ENCODE data around the gene PIAS4.

DNA sequence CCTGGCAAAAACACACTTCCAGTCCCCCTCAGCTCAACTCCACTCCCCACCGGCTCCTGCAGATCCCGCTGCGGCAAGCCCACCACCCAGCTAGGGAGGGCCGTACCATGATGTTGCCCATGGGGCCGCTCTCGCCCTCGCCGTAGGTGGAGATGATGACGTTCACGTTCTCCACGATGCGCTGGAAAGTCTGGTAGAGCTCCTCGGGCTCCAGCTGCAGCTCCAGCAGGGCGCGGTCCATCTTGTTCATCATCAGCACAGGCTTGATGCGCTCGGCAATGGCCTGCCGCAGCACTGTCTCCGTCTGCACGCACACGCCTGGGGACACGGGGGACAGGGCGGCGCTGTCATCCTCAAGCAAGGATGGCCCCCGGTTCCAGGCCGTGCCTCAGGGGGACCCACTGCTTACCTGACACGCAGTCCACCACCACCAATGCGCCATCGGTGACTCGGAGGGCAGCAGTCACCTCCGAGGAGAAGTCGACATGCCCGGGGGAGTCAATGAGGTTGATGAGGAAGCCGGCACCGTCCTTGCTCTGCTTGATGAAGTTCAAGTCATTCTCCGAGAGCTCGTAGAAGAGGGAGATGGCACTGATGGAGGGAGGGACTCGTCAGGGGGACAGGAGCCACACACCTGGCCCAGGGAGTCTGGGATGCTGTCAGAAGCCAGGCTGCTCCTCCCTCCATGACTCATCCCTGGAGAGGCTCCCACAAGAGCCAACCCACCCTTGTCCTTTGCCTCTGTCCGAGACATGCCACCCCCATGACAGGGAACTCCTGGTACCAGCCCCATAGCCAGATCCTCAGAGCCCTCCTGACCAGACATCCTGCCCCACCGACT lies 24.6 kb upstream of the PIAS4 start:
- no peak for TF ChIP-seq POLR2A (IDR thresholded peaks at IDR 0.05)
- TF ChIP-seq EP300 (IDR thresholded peaks at IDR 0.05), result no peak
- TF ChIP-seq, protein P1, sequence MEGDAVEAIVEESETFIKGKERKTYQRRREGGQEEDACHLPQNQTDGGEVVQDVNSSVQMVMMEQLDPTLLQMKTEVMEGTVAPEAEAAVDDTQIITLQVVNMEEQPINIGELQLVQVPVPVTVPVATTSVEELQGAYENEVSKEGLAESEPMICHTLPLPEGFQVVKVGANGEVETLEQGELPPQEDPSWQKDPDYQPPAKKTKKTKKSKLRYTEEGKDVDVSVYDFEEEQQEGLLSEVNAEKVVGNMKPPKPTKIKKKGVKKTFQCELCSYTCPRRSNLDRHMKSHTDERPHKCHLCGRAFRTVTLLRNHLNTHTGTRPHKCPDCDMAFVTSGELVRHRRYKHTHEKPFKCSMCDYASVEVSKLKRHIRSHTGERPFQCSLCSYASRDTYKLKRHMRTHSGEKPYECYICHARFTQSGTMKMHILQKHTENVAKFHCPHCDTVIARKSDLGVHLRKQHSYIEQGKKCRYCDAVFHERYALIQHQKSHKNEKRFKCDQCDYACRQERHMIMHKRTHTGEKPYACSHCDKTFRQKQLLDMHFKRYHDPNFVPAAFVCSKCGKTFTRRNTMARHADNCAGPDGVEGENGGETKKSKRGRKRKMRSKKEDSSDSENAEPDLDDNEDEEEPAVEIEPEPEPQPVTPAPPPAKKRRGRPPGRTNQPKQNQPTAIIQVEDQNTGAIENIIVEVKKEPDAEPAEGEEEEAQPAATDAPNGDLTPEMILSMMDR (IDR thresholded peaks at IDR 0.05), result no peak
